Activated CD4-positive, CD25-positive, alpha-beta regulatory T cell (primary cell): Measurements from ENCODE around the gene SCARB1.

Source experiments
- DNase-seq, 4 experiments: peaks; one replicate each; lab custom pipeline; 2025; lab: John Stamatoyannopoulos, UW

SCARB1 gene

GRCh38 chr12:124842800-124843510, 20.7 kb downstream of the SCARB1 start:
- no peak for DNase-seq

GRCh38 chr12:124842073-124842749, 21.5 kb downstream of the SCARB1 start:
- DNase-seq, result no peak

- no peak for DNase-seq
These were observed 22.1 kb downstream of the SCARB1 start for GRCh38 chr12:124841558-124841945.

- DNase-seq, result no peak
These were observed 25.5 kb downstream of the SCARB1 start for GRCh38 chr12:124837958-124838803.

GRCh38 chr12:124837249-124837897, 26.3 kb downstream of the SCARB1 start:
- no peak for DNase-seq

- DNase-seq, result no peak
These were observed 26.9 kb downstream of the SCARB1 start for GRCh38 chr12:124836759-124837158.

- no peak for DNase-seq
These were observed 27.8 kb downstream of the SCARB1 start for GRCh38 chr12:124835656-124836410.

GRCh38 chr12:124834822-124835221, 28.8 kb downstream of the SCARB1 start:
- no peak for DNase-seq

- DNase-seq, result no peak
These were observed 30.0 kb downstream of the SCARB1 start for GRCh38 chr12:124833693-124834122.

- no peak for DNase-seq
These were observed 30.8 kb downstream of the SCARB1 start for GRCh38 chr12:124832856-124833255.

- DNase-seq, result no peak
These were observed 32.1 kb downstream of the SCARB1 start for GRCh38 chr12:124831590-124831989.

- no peak for DNase-seq
These were observed 33.4 kb downstream of the SCARB1 start for GRCh38 chr12:124830306-124830705.

GRCh38 chr12:124829708-124830304, 33.9 kb downstream of the SCARB1 start:
- DNase-seq, result no peak

- no peak for DNase-seq
These were observed 34.5 kb downstream of the SCARB1 start for GRCh38 chr12:124829008-124829707.

- DNase-seq, result no peak
These were observed 35.2 kb downstream of the SCARB1 start for GRCh38 chr12:124828264-124829007.

GRCh38 chr12:124827588-124828184, 36.0 kb downstream of the SCARB1 start:
- DNase-seq, result no peak

- DNase-seq, result no peak
These were observed 39.5 kb downstream of the SCARB1 start for GRCh38 chr12:124824195-124824594.

GRCh38 chr12:124823272-124823970, 40.2 kb downstream of the SCARB1 start:
- DNase-seq, result no peak

- no peak for DNase-seq
These were observed 41.4 kb downstream of the SCARB1 start for GRCh38 chr12:124822218-124822617.
